HG03520 (cell line): ENCODE measurements around the gene NUBP2.

Experiments used
- ATAC-seq: cut with Tn5 transposase; IDR thresholded peaks from one replicate; pipeline ENCODE4 v1.9.1; 2021; ENCODE audit warnings: mild to moderate bottlenecking, moderate library complexity; ENCODE audit not compliant: unreplicated experiment

NUBP2 gene

DNA sequence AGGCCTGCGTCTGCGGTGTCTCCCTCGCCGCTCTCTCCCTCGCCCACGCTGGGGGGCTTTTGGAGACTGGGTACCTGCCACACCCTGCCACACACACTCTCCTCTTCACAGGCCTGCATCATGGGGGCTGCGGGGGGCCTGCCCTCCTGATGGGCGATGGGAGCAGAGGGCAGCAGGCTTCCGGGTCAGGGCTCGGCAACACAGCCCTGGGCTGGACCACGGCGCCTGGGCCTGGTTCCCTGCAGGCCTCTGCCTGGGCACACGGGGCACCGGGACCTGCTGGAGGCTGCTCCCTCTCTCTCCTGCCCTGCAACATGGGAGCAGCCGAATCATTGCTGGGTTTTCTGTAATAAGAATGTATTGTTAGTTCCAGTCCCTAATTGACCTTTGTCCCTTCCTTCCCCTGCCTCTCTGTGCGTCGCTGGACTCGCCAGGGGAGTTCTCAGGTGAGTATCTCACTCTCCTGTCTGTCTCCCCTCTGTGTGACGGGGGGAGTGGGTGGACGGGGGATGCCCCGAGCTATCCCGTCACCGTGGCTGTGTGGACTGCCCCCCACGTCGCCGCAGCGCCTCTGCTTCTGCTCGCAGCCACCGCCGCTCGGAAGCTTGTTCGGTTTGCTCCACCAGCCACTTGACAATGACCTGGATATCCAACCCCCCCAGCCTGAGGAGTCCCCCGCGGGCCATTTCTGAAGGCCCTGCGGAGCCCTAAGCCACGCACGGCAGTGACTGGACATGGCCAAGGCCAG lies 24.9 kb upstream of the NUBP2 start:
- no peak for ATAC-seq

- ATAC-seq: no peak
These were observed 23.8 kb upstream of the NUBP2 start for GRCh38 chr16:1758923-1759322.

DNA sequence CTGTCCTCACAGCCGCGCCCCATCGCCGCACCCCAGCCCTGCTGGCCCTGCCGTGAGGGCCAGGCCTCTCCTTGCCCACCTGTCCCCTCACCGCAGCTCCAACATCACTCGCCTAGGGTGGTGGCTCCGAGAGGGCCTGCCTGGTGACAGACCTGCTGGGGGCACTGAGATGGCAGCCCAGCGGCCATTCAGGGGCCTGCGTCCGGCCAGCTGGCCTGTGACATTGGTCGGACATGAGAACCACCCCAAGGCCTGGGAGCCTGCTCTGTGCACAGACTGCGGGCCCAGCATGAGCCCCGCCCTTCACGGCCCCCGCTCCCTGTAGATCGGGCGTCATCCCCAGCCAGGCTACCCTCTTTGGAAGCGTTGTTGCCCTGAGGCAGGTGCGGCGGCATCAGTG lies 23.2 kb upstream of the NUBP2 start:
- ATAC-seq: no peak

- no peak for ATAC-seq
These were observed 21.8 kb upstream of the NUBP2 start for GRCh38 chr16:1760911-1761310.

GRCh38 chr16:1761751-1762150 lies 21.0 kb upstream of the NUBP2 start:
- no peak for ATAC-seq

- no peak for ATAC-seq
These were observed 20.4 kb upstream of the NUBP2 start for GRCh38 chr16:1762196-1762878.

DNA sequence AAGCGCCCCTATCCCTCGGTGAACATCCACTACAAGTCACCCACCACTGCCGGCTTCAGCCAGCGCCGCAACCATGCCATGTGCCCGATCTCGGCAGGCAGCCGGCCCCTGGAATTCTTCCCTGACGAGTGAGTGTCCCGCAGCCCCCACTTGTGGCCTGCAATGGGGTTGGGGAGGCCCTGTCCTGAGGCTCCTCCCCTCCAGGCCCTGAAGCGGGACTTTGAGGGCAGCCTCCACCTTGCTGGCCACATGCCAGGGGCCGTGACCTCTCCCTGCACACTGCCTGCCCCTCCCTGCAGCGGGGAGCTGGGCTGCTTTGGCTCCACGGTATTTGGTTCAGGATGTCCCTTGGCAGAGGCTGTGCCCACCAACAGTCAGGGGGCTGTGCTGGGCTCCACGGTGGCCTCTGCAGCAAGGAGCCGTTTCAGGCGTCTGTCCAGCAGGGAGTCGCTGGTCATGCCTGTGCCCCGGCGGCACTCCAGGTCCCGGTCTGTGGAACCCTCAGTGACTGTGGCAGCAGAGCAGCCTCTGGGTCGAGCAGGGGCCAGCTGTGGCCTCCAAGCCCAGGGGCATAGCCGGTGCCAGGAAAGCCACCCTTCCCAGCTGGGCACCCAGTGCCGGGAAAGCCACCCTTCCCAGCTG lies 19.8 kb upstream of the NUBP2 start:
- no peak for ATAC-seq

GRCh38 chr16:1763521-1764511 lies 18.9 kb upstream of the NUBP2 start:
- no peak for ATAC-seq

DNA sequence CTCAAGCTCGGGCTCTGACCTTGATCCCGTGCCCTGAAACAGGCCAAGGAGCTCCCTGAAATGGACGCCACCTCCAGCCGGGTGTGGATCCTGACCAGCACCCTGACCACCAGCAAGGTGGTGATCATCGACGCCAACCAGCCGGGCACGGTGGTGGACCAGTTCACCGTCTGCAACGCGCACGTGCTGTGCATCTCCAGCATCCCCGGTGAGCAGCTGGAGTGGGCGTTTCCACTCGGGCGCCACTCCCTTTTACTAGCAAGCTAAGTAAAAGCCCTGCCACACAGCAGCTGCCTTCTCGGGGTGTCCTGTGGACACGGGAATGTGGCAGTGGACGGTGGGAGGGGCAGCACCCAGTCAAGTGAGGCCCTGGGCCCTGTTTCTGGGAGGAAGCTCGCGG lies 17.8 kb upstream of the NUBP2 start:
- no peak for ATAC-seq

- ATAC-seq: no peak
These were observed 16.9 kb upstream of the NUBP2 start for GRCh38 chr16:1765826-1766225.

GRCh38 chr16:1766231-1766630 lies 16.5 kb upstream of the NUBP2 start:
- no peak for ATAC-seq

GRCh38 chr16:1766701-1767100 lies 16.1 kb upstream of the NUBP2 start:
- no peak for ATAC-seq

DNA sequence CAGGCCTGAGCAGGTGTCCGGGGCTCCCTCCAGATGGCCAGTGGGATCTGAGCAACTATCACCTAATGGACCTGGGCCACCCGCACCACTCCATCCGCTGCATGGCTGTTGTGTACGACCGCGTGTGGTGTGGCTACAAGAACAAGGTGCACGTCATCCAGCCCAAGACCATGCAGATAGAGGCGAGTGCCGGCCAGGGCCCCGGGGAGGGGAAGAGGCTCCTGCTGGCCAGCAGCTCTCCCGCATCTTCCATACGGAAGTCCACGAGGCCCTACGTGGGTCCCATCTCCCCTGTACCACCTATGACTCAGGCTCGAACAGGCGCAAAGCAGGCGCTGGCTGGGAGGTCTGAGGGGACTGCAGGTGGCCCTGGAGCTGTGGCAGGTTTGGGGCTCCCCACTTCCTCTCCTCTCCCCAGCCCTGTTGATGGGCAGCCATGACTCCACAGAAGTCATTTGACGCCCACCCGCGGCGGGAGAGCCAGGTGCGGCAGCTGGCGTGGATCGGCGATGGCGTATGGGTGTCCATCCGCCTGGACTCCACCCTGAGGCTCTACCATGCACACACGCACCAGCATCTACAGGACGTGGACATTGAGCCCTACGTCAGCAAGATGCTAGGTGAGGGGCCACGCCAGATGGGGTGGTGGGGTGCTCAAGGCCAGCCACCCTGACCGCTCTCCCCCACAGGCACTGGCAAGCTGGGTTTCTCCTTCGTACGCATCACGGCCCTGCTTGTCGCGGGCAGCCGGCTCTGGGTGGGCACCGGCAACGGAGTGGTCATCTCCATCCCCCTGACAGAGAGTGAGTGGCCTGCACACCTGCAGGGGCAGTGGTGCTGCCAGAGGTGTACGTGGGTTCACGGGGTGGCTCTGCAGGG lies 15.4 kb upstream of the NUBP2 start:
- no peak for ATAC-seq

- ATAC-seq: no peak
These were observed 14.5 kb upstream of the NUBP2 start for GRCh38 chr16:1768061-1768766.

DNA sequence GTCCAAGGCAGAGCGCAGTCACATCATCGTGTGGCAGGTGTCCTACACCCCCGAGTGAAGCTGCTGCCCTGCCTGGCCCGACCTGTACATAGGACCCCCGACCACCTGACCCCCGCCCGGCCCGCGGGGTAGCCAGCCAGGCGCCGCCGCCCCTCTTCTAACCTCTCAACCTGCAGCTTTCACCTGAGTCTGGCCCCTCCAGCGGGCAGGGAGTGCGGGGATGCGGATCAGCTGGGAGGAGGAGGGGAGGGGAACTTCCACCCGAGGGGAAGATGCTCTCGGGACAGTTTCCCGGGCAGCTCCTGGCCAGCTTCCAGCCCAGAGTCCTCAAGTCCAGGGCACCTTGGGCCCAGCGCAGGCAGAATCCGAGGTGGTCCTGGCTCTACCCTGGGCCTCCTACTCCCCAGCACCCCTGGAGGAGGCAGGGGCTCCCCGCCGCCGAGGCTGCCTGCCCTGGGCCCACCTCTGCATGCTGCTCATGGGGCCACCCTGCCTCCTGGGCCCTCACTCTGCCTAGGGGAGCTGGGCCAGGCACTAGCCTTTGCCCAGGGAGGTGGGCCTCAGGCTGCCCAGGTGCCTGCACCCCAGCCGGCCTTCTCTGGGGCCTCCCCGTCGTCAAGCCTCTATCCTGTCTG lies 13.9 kb upstream of the NUBP2 start:
- ATAC-seq: no peak

GRCh38 chr16:1769402-1770300 lies 13.1 kb upstream of the NUBP2 start:
- no peak for ATAC-seq

DNA sequence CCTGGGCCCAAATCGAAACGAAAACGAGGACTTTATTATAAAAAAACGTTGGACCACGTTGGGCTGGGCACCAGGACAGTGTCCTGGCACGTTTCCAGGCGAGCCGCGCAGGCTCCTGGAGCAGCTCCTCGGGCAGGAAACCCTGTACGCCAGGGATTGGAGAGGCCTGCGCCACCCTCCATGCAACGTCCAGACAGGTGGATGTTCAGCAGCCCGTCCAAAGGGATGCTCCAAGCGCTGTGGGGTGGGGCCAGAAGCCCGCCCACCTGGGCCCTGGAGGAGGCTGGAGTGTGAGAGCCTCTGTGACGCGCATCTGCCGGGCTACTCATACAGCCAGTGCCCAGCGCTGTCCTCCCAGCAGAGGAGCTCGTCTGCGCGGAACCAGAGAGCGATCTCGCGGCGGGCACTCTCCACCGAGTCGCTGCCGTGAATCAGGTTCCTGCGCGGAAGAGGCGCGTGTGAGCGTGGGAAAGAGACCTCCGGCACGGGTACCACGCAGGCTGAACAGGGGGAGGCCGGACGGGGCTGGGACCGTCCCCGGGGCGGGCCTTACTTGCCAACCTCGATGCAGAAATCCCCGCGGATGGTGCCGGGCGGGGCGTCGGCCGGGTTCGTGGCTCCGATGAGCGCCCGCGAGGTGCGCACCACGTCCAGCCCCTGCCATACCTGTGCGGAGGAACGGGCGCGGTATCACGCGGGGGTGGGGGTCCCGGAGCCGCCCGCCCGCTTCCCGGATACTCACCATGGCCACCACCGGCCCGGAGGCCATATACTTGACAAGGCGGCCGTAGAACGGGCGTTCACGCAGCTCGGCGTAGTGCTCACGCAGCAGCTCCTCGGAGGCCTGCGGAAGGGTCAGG lies 12.2 kb upstream of the NUBP2 start:
- no peak for ATAC-seq
